Astrocyte of the cerebellum (primary cell): ENCODE results near the gene ACR.
A peak's percentile ranks its signal among the peaks of the same experiment; 100 is the strongest.

Source experiments
- DNase-seq: peaks from one replicate; pipeline ENCODE4 v3.0.0-alpha.2; 2011; ENCODE audit warnings: low read depth
- H3K4me3 ChIP-seq: 2 replicates; pipeline ENCODE4 v1.5.1; 2011; ENCODE audit warnings: mild to moderate bottlenecking, low read depth, low read length, moderate library complexity
- CTCF ChIP-seq: IDR thresholded peaks from 2 replicates; pipeline ENCODE4 v1.5.1; 2012; ENCODE audit warnings: low read length, low read depth, moderate library complexity, mild to moderate bottlenecking; ENCODE audit errors: missing control alignments
- in situ Hi-C: cut with HindIII; loops from 2 replicates; pipeline ENCODE4 v1.10.0; 2017; ENCODE audit warnings: low sequenced_read_pairs

ACR gene

GRCh38 chr22:50702821-50703725, 34.9 kb upstream of the ACR start:
- DNase-seq = no peak
- TF ChIP-seq CTCF = no peak
- no peak overlapping the region for H3K4me3 ChIP-seq
- in situ Hi-C loops = no loop called here

DNA sequence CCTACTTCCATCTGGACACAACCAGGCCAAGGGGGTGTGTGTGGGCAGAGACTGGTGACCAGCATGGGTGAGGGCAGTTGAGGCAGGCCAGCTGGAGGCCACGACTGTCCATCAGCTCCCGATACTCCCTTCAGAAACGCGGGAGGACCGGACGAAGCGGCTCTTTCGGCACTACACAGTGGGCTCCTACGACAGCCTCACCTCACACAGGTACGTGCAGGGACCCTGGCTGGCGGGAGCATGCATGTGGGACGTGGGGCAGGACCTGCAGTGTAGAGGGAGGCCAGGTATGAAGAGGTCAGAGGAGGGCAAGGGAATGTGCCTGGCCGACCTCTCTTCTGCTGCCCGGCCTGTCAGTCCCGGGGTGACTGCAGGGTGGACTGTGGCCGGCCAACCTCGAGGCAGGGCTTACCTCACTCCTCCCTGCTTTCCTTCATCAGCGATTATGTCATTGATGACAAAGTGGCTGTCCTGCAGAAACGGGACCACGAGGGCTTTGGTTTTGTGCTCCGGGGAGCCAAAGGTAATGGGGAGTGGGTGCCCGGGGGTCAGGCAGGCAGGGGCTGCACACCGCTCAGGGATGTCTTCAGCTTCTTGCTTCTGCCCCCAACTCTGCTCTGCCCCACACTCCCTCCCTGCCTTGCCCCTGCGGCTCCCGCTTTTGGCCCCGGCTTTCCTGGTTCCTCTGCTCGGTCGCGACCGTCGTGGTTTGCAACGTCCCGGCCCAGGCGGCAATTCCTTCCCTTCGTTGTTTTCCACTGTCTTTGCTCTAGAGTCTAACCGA, 34.1 kb upstream of the ACR start:
- no peak for TF ChIP-seq CTCF
- no peak overlapping the region for H3K4me3 ChIP-seq
- in situ Hi-C loops = no loop called here
- DNase-seq = no peak

GRCh38 chr22:50704510-50705218, 33.3 kb upstream of the ACR start:
- in situ Hi-C loops = no loop called here
- peak overlapping the region; percentile 31 for H3K4me3 ChIP-seq
- DNase-seq = no peak
- TF ChIP-seq CTCF = no peak

- in situ Hi-C loops = no loop called here
- H3K4me3 ChIP-seq = peak overlapping the region; percentile 31
- no peak for TF ChIP-seq CTCF
- DNase-seq = peak; percentile 65
Measured at GRCh38 chr22:50705219-50705691, 32.7 kb upstream of the ACR start.

- in situ Hi-C loops = no loop called here
- TF ChIP-seq CTCF = no peak
- DNase-seq = no peak
- H3K4me3 ChIP-seq = peak overlapping the region; percentile 31
Measured at GRCh38 chr22:50705851-50706351, 32.1 kb upstream of the ACR start.
